ENCODE results near the gene PTPRM.

DNA sequence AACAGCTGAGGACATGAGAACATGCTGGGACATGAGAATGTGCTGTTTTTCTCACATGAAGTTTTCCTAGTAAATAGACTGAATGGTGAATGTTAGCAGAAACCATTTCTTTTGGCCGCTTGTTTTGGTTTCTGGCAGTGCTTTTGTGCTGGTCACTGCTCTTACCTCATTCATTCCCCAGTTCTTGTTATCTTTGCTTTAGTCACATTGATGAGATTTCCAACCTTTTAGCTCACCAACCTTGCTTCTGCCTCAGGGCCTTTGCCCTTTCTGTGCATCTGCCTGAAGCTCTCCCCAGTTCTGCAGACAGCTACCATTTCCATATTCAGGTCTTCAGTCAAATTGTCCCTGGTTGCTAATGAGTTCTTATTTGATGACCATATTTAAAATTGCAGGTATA is 91.6 kb downstream of the PTPRM start:
- TF ChIP-seq, protein P1, sequence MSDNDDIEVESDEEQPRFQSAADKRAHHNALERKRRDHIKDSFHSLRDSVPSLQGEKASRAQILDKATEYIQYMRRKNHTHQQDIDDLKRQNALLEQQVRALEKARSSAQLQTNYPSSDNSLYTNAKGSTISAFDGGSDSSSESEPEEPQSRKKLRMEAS (IDR thresholded peaks at IDR 0.05), result no peak
- no peak for TF ChIP-seq EZH2 (IDR thresholded peaks at IDR 0.05)
- no peak for TF ChIP-seq CEBPB (IDR thresholded peaks at IDR 0.05; ENCODE audit: low read depth)
- no peak for TF ChIP-seq YY1 (IDR thresholded peaks at IDR 0.05; ENCODE audit: extremely low read depth, insufficient replicate concordance, low read depth, low read length)
- no peak for TF ChIP-seq POLR2AphosphoS5 (IDR thresholded peaks at IDR 0.05; ENCODE audit: low read depth, low read length)
- TF ChIP-seq POLR2A (IDR thresholded peaks at IDR 0.05; ENCODE audit: borderline replicate concordance, extremely low read depth, insufficient read depth, insufficient read length), result no peak
- TF ChIP-seq EGR1 (IDR thresholded peaks at IDR 0.05; ENCODE audit: low read depth), result no peak
- TF ChIP-seq, protein P2, sequence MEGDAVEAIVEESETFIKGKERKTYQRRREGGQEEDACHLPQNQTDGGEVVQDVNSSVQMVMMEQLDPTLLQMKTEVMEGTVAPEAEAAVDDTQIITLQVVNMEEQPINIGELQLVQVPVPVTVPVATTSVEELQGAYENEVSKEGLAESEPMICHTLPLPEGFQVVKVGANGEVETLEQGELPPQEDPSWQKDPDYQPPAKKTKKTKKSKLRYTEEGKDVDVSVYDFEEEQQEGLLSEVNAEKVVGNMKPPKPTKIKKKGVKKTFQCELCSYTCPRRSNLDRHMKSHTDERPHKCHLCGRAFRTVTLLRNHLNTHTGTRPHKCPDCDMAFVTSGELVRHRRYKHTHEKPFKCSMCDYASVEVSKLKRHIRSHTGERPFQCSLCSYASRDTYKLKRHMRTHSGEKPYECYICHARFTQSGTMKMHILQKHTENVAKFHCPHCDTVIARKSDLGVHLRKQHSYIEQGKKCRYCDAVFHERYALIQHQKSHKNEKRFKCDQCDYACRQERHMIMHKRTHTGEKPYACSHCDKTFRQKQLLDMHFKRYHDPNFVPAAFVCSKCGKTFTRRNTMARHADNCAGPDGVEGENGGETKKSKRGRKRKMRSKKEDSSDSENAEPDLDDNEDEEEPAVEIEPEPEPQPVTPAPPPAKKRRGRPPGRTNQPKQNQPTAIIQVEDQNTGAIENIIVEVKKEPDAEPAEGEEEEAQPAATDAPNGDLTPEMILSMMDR (IDR thresholded peaks at IDR 0.05 in 2 of 3, conservative IDR thresholded peaks at IDR 0.05 in 1 of 3; ENCODE audit: borderline replicate concordance in 1 of 3, insufficient read depth in 1 of 3, low read depth in 2 of 3, low read length in 2 of 3), result no peak
- TF ChIP-seq, protein P3, sequence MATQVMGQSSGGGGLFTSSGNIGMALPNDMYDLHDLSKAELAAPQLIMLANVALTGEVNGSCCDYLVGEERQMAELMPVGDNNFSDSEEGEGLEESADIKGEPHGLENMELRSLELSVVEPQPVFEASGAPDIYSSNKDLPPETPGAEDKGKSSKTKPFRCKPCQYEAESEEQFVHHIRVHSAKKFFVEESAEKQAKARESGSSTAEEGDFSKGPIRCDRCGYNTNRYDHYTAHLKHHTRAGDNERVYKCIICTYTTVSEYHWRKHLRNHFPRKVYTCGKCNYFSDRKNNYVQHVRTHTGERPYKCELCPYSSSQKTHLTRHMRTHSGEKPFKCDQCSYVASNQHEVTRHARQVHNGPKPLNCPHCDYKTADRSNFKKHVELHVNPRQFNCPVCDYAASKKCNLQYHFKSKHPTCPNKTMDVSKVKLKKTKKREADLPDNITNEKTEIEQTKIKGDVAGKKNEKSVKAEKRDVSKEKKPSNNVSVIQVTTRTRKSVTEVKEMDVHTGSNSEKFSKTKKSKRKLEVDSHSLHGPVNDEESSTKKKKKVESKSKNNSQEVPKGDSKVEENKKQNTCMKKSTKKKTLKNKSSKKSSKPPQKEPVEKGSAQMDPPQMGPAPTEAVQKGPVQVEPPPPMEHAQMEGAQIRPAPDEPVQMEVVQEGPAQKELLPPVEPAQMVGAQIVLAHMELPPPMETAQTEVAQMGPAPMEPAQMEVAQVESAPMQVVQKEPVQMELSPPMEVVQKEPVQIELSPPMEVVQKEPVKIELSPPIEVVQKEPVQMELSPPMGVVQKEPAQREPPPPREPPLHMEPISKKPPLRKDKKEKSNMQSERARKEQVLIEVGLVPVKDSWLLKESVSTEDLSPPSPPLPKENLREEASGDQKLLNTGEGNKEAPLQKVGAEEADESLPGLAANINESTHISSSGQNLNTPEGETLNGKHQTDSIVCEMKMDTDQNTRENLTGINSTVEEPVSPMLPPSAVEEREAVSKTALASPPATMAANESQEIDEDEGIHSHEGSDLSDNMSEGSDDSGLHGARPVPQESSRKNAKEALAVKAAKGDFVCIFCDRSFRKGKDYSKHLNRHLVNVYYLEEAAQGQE (IDR thresholded peaks at IDR 0.05; ENCODE audit: low read depth), result no peak
- no peak for TF ChIP-seq RAD21 (IDR thresholded peaks at IDR 0.05; ENCODE audit: low read depth)
- no peak for TF ChIP-seq EZH2phosphoT487 (IDR thresholded peaks at IDR 0.05; ENCODE audit: borderline replicate concordance)
- TF ChIP-seq JUND (IDR thresholded peaks at IDR 0.05), result no peak
- no peak for TF ChIP-seq ZNF274 (IDR thresholded peaks at IDR 0.05; ENCODE audit: low read depth, low read length)
- TF ChIP-seq ELF1 (IDR thresholded peaks at IDR 0.05; ENCODE audit: borderline replicate concordance, low read depth), result no peak

Measured in HCT116 (cell line).